ENCODE results near the gene DNER. TPM values are rescaled to one million over a fixed set of nuclear protein-coding genes. Genes with fewer than 3 reads are reported as not detected.

The DNER gene
- total RNA-seq, 1 experiment from 2014 or later: 88.7 TPM

GRCh38 chr2:229434187-229434586 is 280.2 kb downstream of the DNER start:
- DNase-seq: no peak
- H3K4me3 ChIP-seq: no peak overlapping the region
- H3K9me3 ChIP-seq: peaks cover 4% of the 10 kb centered on the region; the same call in 1 of the 2 replicates
- H3K36me3 ChIP-seq: 0 out of 2 replicates have a peak, but pooled peaks cover 2% of the 10 kb centered on the region
- no peaks in the 10 kb centered on the region for H3K27me3 ChIP-seq

- Histone ChIP-seq H3K27me3 (no peaks in the 10 kb centered on the region), H3K4me3 (no peak overlapping the region), H3K36me3 (0 out of 2 replicates have a peak, but pooled peaks cover 2% of the 10 kb centered on the region), H3K9me3 (peaks cover 4% of the 10 kb centered on the region; the same call in 1 of the 2 replicates)
- DNase-seq: no peak
Measured at GRCh38 chr2:229433351-229433750, 281.0 kb downstream of the DNER start.

GRCh38 chr2:229431327-229431954 is 282.9 kb downstream of the DNER start:
- no peak for DNase-seq

GRCh38 chr2:229429589-229429988 is 284.8 kb downstream of the DNER start:
- H3K27me3 ChIP-seq: no peaks in the 10 kb centered on the region
- DNase-seq: no peak
- no peaks in the 10 kb centered on the region for H3K36me3 ChIP-seq
- no peak overlapping the region for H3K4me3 ChIP-seq
- no peaks in the 10 kb centered on the region for H3K9me3 ChIP-seq

More at GRCh38 chr2:229431327-229431954, 282.9 kb downstream of the DNER start:
- peaks cover 4% of the 10 kb centered on the region; the same call in 1 of the 2 replicates for H3K9me3 ChIP-seq
- no peaks in the 10 kb centered on the region for H3K27me3 ChIP-seq
- no peak overlapping the region for H3K4me3 ChIP-seq
- no peaks in the 10 kb centered on the region for H3K36me3 ChIP-seq

- Histone ChIP-seq H3K27me3 (no peaks in the 10 kb centered on the region), H3K4me3 (no peak overlapping the region), H3K9me3 (no peaks in the 10 kb centered on the region), H3K36me3 (no peaks in the 10 kb centered on the region; the same call in none of the 2 replicates)
- DNase-seq: no peak
Measured at GRCh38 chr2:229426464-229426863, 287.9 kb downstream of the DNER start.

GRCh38 chr2:229425598-229425997 is 288.8 kb downstream of the DNER start:
- no peak for DNase-seq
- Histone ChIP-seq H3K9me3 (no peaks in the 10 kb centered on the region), H3K27me3 (no peaks in the 10 kb centered on the region), H3K36me3 (no peaks in the 10 kb centered on the region; the same call in none of the 2 replicates), H3K4me3 (no peak overlapping the region)

- no peaks in the 10 kb centered on the region; the same call in none of the 2 replicates for H3K36me3 ChIP-seq
- H3K9me3 ChIP-seq: no peaks in the 10 kb centered on the region
- no peaks in the 10 kb centered on the region for H3K27me3 ChIP-seq
- no peak for DNase-seq
- no peak overlapping the region for H3K4me3 ChIP-seq
Measured at GRCh38 chr2:229422063-229422462, 292.3 kb downstream of the DNER start.

- Histone ChIP-seq H3K36me3 (no peaks in the 10 kb centered on the region; the same call in none of the 2 replicates), H3K27me3 (no peaks in the 10 kb centered on the region), H3K9me3 (no peaks in the 10 kb centered on the region), H3K4me3 (no peak overlapping the region)
- DNase-seq: no peak
Measured at GRCh38 chr2:229419158-229419557, 295.2 kb downstream of the DNER start.

- no peak for DNase-seq
- H3K36me3 ChIP-seq: no peaks in the 10 kb centered on the region; the same call in 1 of the 2 replicates
- H3K4me3 ChIP-seq: no peak overlapping the region
Measured at GRCh38 chr2:229417916-229418315, 296.4 kb downstream of the DNER start.

GRCh38 chr2:229417176-229417575 is 297.2 kb downstream of the DNER start:
- Histone ChIP-seq H3K36me3 (no peaks in the 10 kb centered on the region; the same call in 1 of the 2 replicates), H3K9me3 (no peaks in the 10 kb centered on the region), H3K4me3 (no peak overlapping the region), H3K27me3 (no peaks in the 10 kb centered on the region)
- DNase-seq: no peak

More at GRCh38 chr2:229417916-229418315, 296.4 kb downstream of the DNER start:
- Histone ChIP-seq H3K9me3 (no peaks in the 10 kb centered on the region), H3K27me3 (no peaks in the 10 kb centered on the region)

- Histone ChIP-seq H3K9me3 (no peaks in the 10 kb centered on the region), H3K27me3 (no peaks in the 10 kb centered on the region), H3K36me3 (no peaks in the 10 kb centered on the region; the same call in 1 of the 2 replicates), H3K4me3 (no peak overlapping the region)
- peak; percentile 89 for DNase-seq
Measured at GRCh38 chr2:229416116-229416694, 298.1 kb downstream of the DNER start.

GRCh38 chr2:229414631-229415030 is 299.7 kb downstream of the DNER start:
- H3K27me3 ChIP-seq: no peaks in the 10 kb centered on the region
- H3K36me3 ChIP-seq: no peaks in the 10 kb centered on the region
- no peak overlapping the region for H3K4me3 ChIP-seq
- DNase-seq: no peak
- no peaks in the 10 kb centered on the region for H3K9me3 ChIP-seq

- Histone ChIP-seq H3K27me3 (no peaks in the 10 kb centered on the region), H3K9me3 (no peaks in the 10 kb centered on the region), H3K4me3 (no peak overlapping the region), H3K36me3 (no peaks in the 10 kb centered on the region)
- no peak for DNase-seq
Measured at GRCh38 chr2:229412686-229413085, 301.7 kb downstream of the DNER start.

- Histone ChIP-seq H3K4me3 (no peak overlapping the region), H3K36me3 (no peaks in the 10 kb centered on the region), H3K27me3 (no peaks in the 10 kb centered on the region), H3K9me3 (no peaks in the 10 kb centered on the region)
- no peak for DNase-seq
Measured at GRCh38 chr2:229410946-229411345, 303.4 kb downstream of the DNER start.

GRCh38 chr2:229410264-229410663 is 304.1 kb downstream of the DNER start:
- Histone ChIP-seq H3K4me3 (no peak overlapping the region), H3K9me3 (no peaks in the 10 kb centered on the region), H3K27me3 (no peaks in the 10 kb centered on the region), H3K36me3 (no peaks in the 10 kb centered on the region)
- no peak for DNase-seq

GRCh38 chr2:229409751-229410181 is 304.6 kb downstream of the DNER start:
- Histone ChIP-seq H3K36me3 (no peaks in the 10 kb centered on the region), H3K9me3 (no peaks in the 10 kb centered on the region), H3K27me3 (no peaks in the 10 kb centered on the region), H3K4me3 (no peak overlapping the region)
- DNase-seq: no peak

- no peak overlapping the region for H3K4me3 ChIP-seq
- H3K27me3 ChIP-seq: no peaks in the 10 kb centered on the region
- no peaks in the 10 kb centered on the region for H3K36me3 ChIP-seq
- H3K9me3 ChIP-seq: no peaks in the 10 kb centered on the region
- DNase-seq: no peak
Measured at GRCh38 chr2:229408962-229409361, 305.4 kb downstream of the DNER start.

GRCh38 chr2:229408356-229408755 is 306.0 kb downstream of the DNER start:
- DNase-seq: peak; percentile 82
- Histone ChIP-seq H3K4me3 (no peak overlapping the region), H3K36me3 (no peaks in the 10 kb centered on the region), H3K9me3 (no peaks in the 10 kb centered on the region), H3K27me3 (no peaks in the 10 kb centered on the region)

All from MG63 (cell line).